ENCODE measurements around the gene CHST7. TPM values are rescaled to one million over a fixed set of nuclear protein-coding genes. Genes with fewer than 3 reads are reported as not detected.
"Not testable (repeated sequence)": the region's sequence is repeated elsewhere in the genome, so short reads cannot be mapped to it uniquely, and the experiment has no call there.

CHST7 gene
- total RNA-seq (10 to 100 TPM in 4 of 9 donors, 1 to 10 TPM in 5; 1.4 to 24.1 (median 6.6) TPM), polyA plus RNA-seq (1 to 10 TPM; 1.8 to 2.8 (median 2.2) TPM)
- long read RNA-seq, donor 1 = 0 reads
- long read RNA-seq, donor 2, partial matches to known transcripts = 0 of 1 reads
- long read RNA-seq, donor 2, other reads (novel, unspliced or antisense) = 0 of 1 reads
- long read RNA-seq, donor 3 = 0 reads
- long read RNA-seq, donor 4 = 0 reads
- long read RNA-seq, donor 5, transcript CHST7-201 (2 exons, 2,289 nt) = major isoform, 16 of 16 reads
- long read RNA-seq, donor 5, partial matches to known transcripts = 0 of 16 reads
- long read RNA-seq, donor 5, other reads (novel, unspliced or antisense) = 0 of 16 reads
- long read RNA-seq, donor 6, transcript CHST7-201 (2 exons, 2,289 nt) = major isoform, 6 of 7 reads
- long read RNA-seq, donor 6, partial matches to known transcripts = 1 of 7 reads
- long read RNA-seq, donor 6, other reads (novel, unspliced or antisense) = 0 of 7 reads
- long read RNA-seq, donor 7 = 0 reads
- long read RNA-seq, donor 8, partial matches to known transcripts = 0 of 1 reads
- long read RNA-seq, donor 8, other reads (novel, unspliced or antisense) = 0 of 1 reads
- long read RNA-seq, donor 9 = 0 reads
- long read RNA-seq, donor 10 = 0 reads

GRCh38 chrX:46573331-46573891 lies at the start of gene CHST7:
TSS of gene CHST7 (plus strand) at chrX:46573765. CDS start at chrX:46573932, 167 bp downstream.
- DNase-seq = peak; percentile 35 to 77 (median 52)
- peak in 1 of 2 donors; percentile 39 for TF ChIP-seq POLR2A (IDR thresholded peaks at IDR 0.05)
- TF ChIP-seq CTCF (IDR thresholded peaks at IDR 0.05) = peak in 3 of 6 experiments; percentile 9 to 29 (median 16)
- Histone ChIP-seq H3K27ac (peak within 1 kb of the TSS in 3 of 5 donors; percentile 27 to 59 (median 57)), H3K27me3 (no peaks in the 10 kb centered on the region), H3K4me1 (replicated peaks in 1 of 2) (peaks cover 0 to 4% of the 10 kb centered on the region in 2 donors), H3K9me3 (replicated peaks in 1 of 3) (no peaks in the 10 kb centered on the region), H3K36me3 (replicated peaks in 1 of 2) (no peaks in the 10 kb centered on the region), H3K4me3 (peak within 1 kb of the TSS in 2 of 4 donors; percentile 21 to 47)
- 5 to 34% (median 23%) methylated on average over 8 to 35 of the region's 35 CpGs for WGBS, 4 donors
- intact Hi-C loops (cut with DNase I) = loop anchor here in 1 of 2 donors (10.0 kb wide), 1 partner anchor 61 kb away; no protein-coding TSS in a partner anchor

GRCh38 chrX:46528640-46529039 lies 44.9 kb upstream of the CHST7 start:
- intact Hi-C loops (cut with DNase I); H3K9me3 ChIP-seq (replicated peaks in 1 of 3); H3K27ac ChIP-seq; H3K27me3 ChIP-seq; DNase-seq; H3K4me3 ChIP-seq; H3K4me1 ChIP-seq (replicated peaks in 1 of 2); H3K36me3 ChIP-seq (replicated peaks in 1 of 2): not testable (repeated sequence)
- WGBS, 4 donors = 77 to 98% (median 94%) methylated on average over 2 to 6 of the region's 6 CpGs; no CpG with 5 or more reads in 1 of the 4 donors

GRCh38 chrX:46529740-46530403 lies 43.7 kb upstream of the CHST7 start:
- H3K36me3 ChIP-seq (replicated peaks in 1 of 2); H3K27ac ChIP-seq; intact Hi-C loops (cut with DNase I); H3K27me3 ChIP-seq; H3K4me3 ChIP-seq; H3K9me3 ChIP-seq (replicated peaks in 1 of 3); H3K4me1 ChIP-seq (replicated peaks in 1 of 2); DNase-seq: not testable (repeated sequence)
- WGBS, 4 donors = 64 to 80% (median 74%) methylated on average over 6 to 12 of the region's 12 CpGs

GRCh38 chrX:46530404-46530908 lies 43.1 kb upstream of the CHST7 start:
- H3K4me1 ChIP-seq (replicated peaks in 1 of 2); H3K9me3 ChIP-seq (replicated peaks in 1 of 3); intact Hi-C loops (cut with DNase I); H3K27ac ChIP-seq; H3K27me3 ChIP-seq; H3K36me3 ChIP-seq (replicated peaks in 1 of 2); DNase-seq; H3K4me3 ChIP-seq: not testable (repeated sequence)
- WGBS, 4 donors = 54 to 83% methylated on average over 1 of the region's 1 CpG; no CpG with 5 or more reads in 2 of the 4 donors

- H3K4me3 ChIP-seq = no peak overlapping the region
- WGBS, 4 donors = 71 to 87% (median 79%) methylated on average over 1 to 3 of the region's 3 CpGs
- H3K9me3 ChIP-seq (replicated peaks in 1 of 3) = no peaks in the 10 kb centered on the region
- no peaks in the 10 kb centered on the region for H3K27me3 ChIP-seq
- intact Hi-C loops (cut with DNase I) = no loop called here
- TF ChIP-seq CTCF (IDR thresholded peaks at IDR 0.05) (no peak), POLR2A (IDR thresholded peaks at IDR 0.05) (no peak)
- no peak for DNase-seq
- no peaks in the 10 kb centered on the region for H3K4me1 ChIP-seq (replicated peaks in 1 of 2)
- no peak overlapping the region for H3K27ac ChIP-seq
- no peaks in the 10 kb centered on the region for H3K36me3 ChIP-seq (replicated peaks in 1 of 2)
These were observed 42.1 kb upstream of the CHST7 start for GRCh38 chrX:46531442-46531841.

All from adrenal gland (tissue), 19 donors.